Measurements from ENCODE around the gene CAPN2.

The CAPN2 gene

GRCh38 chr1:223748773-223749733 lies 36.7 kb downstream of the CAPN2 start:
- DNase-seq, result peak; percentile 34
- peaks cover 2 to 18% of the 10 kb centered on the region in 2 donors for H3K36me3 Mint-ChIP-seq
- no peaks in the 10 kb centered on the region for H3K27me3 Mint-ChIP-seq
- H3K4me1 Mint-ChIP-seq, result peaks cover 0 to 6% of the 10 kb centered on the region in 2 donors
- no peaks in the 10 kb centered on the region for H3K9me3 Mint-ChIP-seq
- H3K4me3 Mint-ChIP-seq, result peak overlapping the region; percentile 83 to 84
- peak overlapping the region; percentile 69 for H3K27ac Mint-ChIP-seq
- ATAC-seq (replicated peaks), result peak; percentile 84 to 90

- ATAC-seq (replicated peaks) (no peak), DNase-seq (no peak)
- no peak overlapping the region for H3K4me3 Mint-ChIP-seq
- no peaks in the 10 kb centered on the region for H3K9me3 Mint-ChIP-seq
- H3K27ac Mint-ChIP-seq, result no peak overlapping the region
- peaks cover 0 to 18% of the 10 kb centered on the region in 2 donors for H3K36me3 Mint-ChIP-seq
- no peaks in the 10 kb centered on the region for H3K27me3 Mint-ChIP-seq
- H3K4me1 Mint-ChIP-seq, result peaks cover 0 to 6% of the 10 kb centered on the region in 2 donors
Observed at GRCh38 chr1:223750730-223751570, 38.6 kb downstream of the CAPN2 start.

- no peaks in the 10 kb centered on the region for H3K27me3 Mint-ChIP-seq
- peaks cover 0 to 18% of the 10 kb centered on the region in 2 donors for H3K36me3 Mint-ChIP-seq
- DNase-seq, result no peak
- no peak for ATAC-seq (replicated peaks)
- peaks cover 0 to 6% of the 10 kb centered on the region in 2 donors for H3K4me1 Mint-ChIP-seq
- no peaks in the 10 kb centered on the region for H3K9me3 Mint-ChIP-seq
- no peak overlapping the region for H3K27ac Mint-ChIP-seq
- no peak overlapping the region for H3K4me3 Mint-ChIP-seq
Observed at GRCh38 chr1:223751696-223752095, 39.4 kb downstream of the CAPN2 start.

GRCh38 chr1:223752721-223753515 lies 40.6 kb downstream of the CAPN2 start:
- ATAC-seq (replicated peaks) (no peak), DNase-seq (no peak)
- Mint-ChIP-seq H3K27me3 (no peaks in the 10 kb centered on the region), H3K27ac (no peak overlapping the region), H3K4me3 (no peak overlapping the region), H3K9me3 (no peaks in the 10 kb centered on the region), H3K36me3 (peaks cover 0 to 16% of the 10 kb centered on the region in 2 donors), H3K4me1 (peaks cover 0 to 6% of the 10 kb centered on the region in 2 donors)

GRCh38 chr1:223754681-223755431 lies 42.5 kb downstream of the CAPN2 start:
- no peak for ATAC-seq (replicated peaks)
- H3K27ac Mint-ChIP-seq, result no peak overlapping the region
- no peaks in the 10 kb centered on the region for H3K9me3 Mint-ChIP-seq
- H3K4me1 Mint-ChIP-seq, result no peaks in the 10 kb centered on the region
- H3K36me3 Mint-ChIP-seq, result peaks cover 3 to 20% of the 10 kb centered on the region in 2 donors
- H3K4me3 Mint-ChIP-seq, result no peak overlapping the region
- no peak for DNase-seq
- no peaks in the 10 kb centered on the region for H3K27me3 Mint-ChIP-seq

GRCh38 chr1:223755432-223755792 lies 43.1 kb downstream of the CAPN2 start:
- Mint-ChIP-seq H3K27ac (no peak overlapping the region), H3K36me3 (peaks cover 5 to 23% of the 10 kb centered on the region in 2 donors), H3K4me1 (no peaks in the 10 kb centered on the region)

GRCh38 chr1:223755992-223756775 lies 43.8 kb downstream of the CAPN2 start:
- Mint-ChIP-seq H3K4me3 (no peak overlapping the region), H3K27me3 (no peaks in the 10 kb centered on the region), H3K36me3 (peaks cover 5 to 23% of the 10 kb centered on the region in 2 donors), H3K9me3 (no peaks in the 10 kb centered on the region), H3K4me1 (no peaks in the 10 kb centered on the region), H3K27ac (no peak overlapping the region)
- DNase-seq (no peak), ATAC-seq (replicated peaks) (no peak)

More at GRCh38 chr1:223755432-223755792, 43.1 kb downstream of the CAPN2 start:
- DNase-seq (no peak), ATAC-seq (replicated peaks) (no peak)
- no peak overlapping the region for H3K4me3 Mint-ChIP-seq
- H3K27me3 Mint-ChIP-seq, result no peaks in the 10 kb centered on the region
- H3K9me3 Mint-ChIP-seq, result no peaks in the 10 kb centered on the region

- Mint-ChIP-seq H3K4me3 (no peak overlapping the region), H3K4me1 (no peaks in the 10 kb centered on the region), H3K27me3 (no peaks in the 10 kb centered on the region), H3K36me3 (peaks cover 5 to 22% of the 10 kb centered on the region in 2 donors), H3K27ac (no peak overlapping the region), H3K9me3 (no peaks in the 10 kb centered on the region)
- no peak for DNase-seq
- ATAC-seq (replicated peaks), result no peak
Observed at GRCh38 chr1:223756806-223757700, 44.7 kb downstream of the CAPN2 start.

- Mint-ChIP-seq H3K9me3 (no peaks in the 10 kb centered on the region), H3K36me3 (peaks cover 9 to 26% of the 10 kb centered on the region in 2 donors), H3K4me3 (no peak overlapping the region), H3K4me1 (no peaks in the 10 kb centered on the region), H3K27ac (no peak overlapping the region), H3K27me3 (no peaks in the 10 kb centered on the region)
- DNase-seq (no peak), ATAC-seq (replicated peaks) (no peak)
Observed at GRCh38 chr1:223758734-223759133, 46.4 kb downstream of the CAPN2 start.

- H3K4me1 Mint-ChIP-seq, result no peaks in the 10 kb centered on the region
- no peak overlapping the region for H3K4me3 Mint-ChIP-seq
- no peaks in the 10 kb centered on the region for H3K27me3 Mint-ChIP-seq
- ATAC-seq (replicated peaks), result no peak
- H3K36me3 Mint-ChIP-seq, result peaks cover 9 to 23% of the 10 kb centered on the region in 2 donors
- no peak overlapping the region for H3K27ac Mint-ChIP-seq
- H3K9me3 Mint-ChIP-seq, result no peaks in the 10 kb centered on the region
- DNase-seq, result no peak
Observed at GRCh38 chr1:223759273-223759672, 46.9 kb downstream of the CAPN2 start.

GRCh38 chr1:223760833-223761232 lies 48.5 kb downstream of the CAPN2 start:
- H3K4me3 Mint-ChIP-seq, result no peak overlapping the region
- ATAC-seq (replicated peaks) (no peak), DNase-seq (no peak)
- no peaks in the 10 kb centered on the region for H3K4me1 Mint-ChIP-seq
- no peaks in the 10 kb centered on the region for H3K27me3 Mint-ChIP-seq
- H3K27ac Mint-ChIP-seq, result no peak overlapping the region
- H3K36me3 Mint-ChIP-seq, result peaks cover 9 to 23% of the 10 kb centered on the region in 2 donors
- H3K9me3 Mint-ChIP-seq, result no peaks in the 10 kb centered on the region

- no peak for ATAC-seq (replicated peaks)
- Mint-ChIP-seq H3K4me3 (no peak overlapping the region), H3K27me3 (no peaks in the 10 kb centered on the region), H3K4me1 (no peaks in the 10 kb centered on the region), H3K27ac (no peak overlapping the region), H3K9me3 (no peaks in the 10 kb centered on the region), H3K36me3 (peaks cover 9 to 23% of the 10 kb centered on the region in 2 donors)
- DNase-seq, result no peak
Observed at GRCh38 chr1:223761411-223761810, 49.1 kb downstream of the CAPN2 start.
